GM12874 (cell line): ENCODE data around the gene COMMD1.

Experiments used
- CTCF ChIP-seq: IDR thresholded peaks from 2 replicates; pipeline ENCODE4 v1.5.1; 2011; ENCODE audit warnings: low read depth, mild to moderate bottlenecking, control low read depth, low read length, moderate library complexity; ENCODE audit not compliant: insufficient read depth

Gene COMMD1

GRCh38 chr2:61962095-61962984 lies 56.9 kb downstream of the COMMD1 start:
- no peak for TF ChIP-seq CTCF

- TF ChIP-seq CTCF, result no peak
Measured at GRCh38 chr2:61966087-61966727, 60.7 kb downstream of the COMMD1 start.

- no peak for TF ChIP-seq CTCF
Measured at GRCh38 chr2:61967262-61967661, 61.8 kb downstream of the COMMD1 start.

- no peak for TF ChIP-seq CTCF
Measured at GRCh38 chr2:61969376-61969775, 63.9 kb downstream of the COMMD1 start.

GRCh38 chr2:61970807-61971556 lies 65.5 kb downstream of the COMMD1 start:
- TF ChIP-seq CTCF, result no peak

GRCh38 chr2:61978522-61978921 lies 73.0 kb downstream of the COMMD1 start:
- TF ChIP-seq CTCF, result no peak

- no peak for TF ChIP-seq CTCF
Measured at GRCh38 chr2:61980758-61981157, 75.3 kb downstream of the COMMD1 start.
